ENCODE data around the gene ITGB3BP.
"Not testable (repeated sequence)": the region's sequence is repeated elsewhere in the genome, so short reads cannot be mapped to it uniquely, and the experiment has no call there.

Gene ITGB3BP

GRCh38 chr1:63506782-63507181 is 16.2 kb downstream of the ITGB3BP start:
- no peak for DNase-seq (ENCODE audit: low spot score)

- no peak for DNase-seq (ENCODE audit: low spot score)
These were observed 21.8 kb downstream of the ITGB3BP start for GRCh38 chr1:63501256-63501655.

GRCh38 chr1:63498106-63498505 is 24.9 kb downstream of the ITGB3BP start:
- no peak for DNase-seq (ENCODE audit: low spot score)

GRCh38 chr1:63497577-63497976 is 25.4 kb downstream of the ITGB3BP start:
- no peak for DNase-seq (ENCODE audit: low spot score)

GRCh38 chr1:63487336-63488065 is 35.5 kb downstream of the ITGB3BP start:
- DNase-seq (ENCODE audit: low spot score), result no peak

DNA sequence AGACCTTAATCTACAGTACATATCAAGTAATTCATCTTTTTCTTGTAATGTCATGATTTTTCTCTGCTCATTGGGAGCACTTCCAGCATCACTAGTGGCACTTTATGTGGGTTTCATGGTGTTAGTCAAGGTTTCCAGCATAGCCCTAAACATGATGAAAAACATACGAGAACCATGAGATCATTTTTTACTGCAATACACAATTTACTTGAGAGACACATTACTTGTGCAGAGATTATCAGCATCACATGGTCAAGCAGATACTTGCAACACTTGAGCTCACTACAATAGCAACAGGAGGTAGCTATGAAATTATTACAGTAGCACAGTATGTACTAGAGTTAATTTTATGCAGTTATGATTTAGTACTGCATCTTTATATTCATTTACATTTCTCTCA is 36.4 kb downstream of the ITGB3BP start:
- DNase-seq (ENCODE audit: low spot score), result no peak

- DNase-seq (ENCODE audit: low spot score), result no peak
These were observed 43.0 kb downstream of the ITGB3BP start for GRCh38 chr1:63480057-63480456.

DNA sequence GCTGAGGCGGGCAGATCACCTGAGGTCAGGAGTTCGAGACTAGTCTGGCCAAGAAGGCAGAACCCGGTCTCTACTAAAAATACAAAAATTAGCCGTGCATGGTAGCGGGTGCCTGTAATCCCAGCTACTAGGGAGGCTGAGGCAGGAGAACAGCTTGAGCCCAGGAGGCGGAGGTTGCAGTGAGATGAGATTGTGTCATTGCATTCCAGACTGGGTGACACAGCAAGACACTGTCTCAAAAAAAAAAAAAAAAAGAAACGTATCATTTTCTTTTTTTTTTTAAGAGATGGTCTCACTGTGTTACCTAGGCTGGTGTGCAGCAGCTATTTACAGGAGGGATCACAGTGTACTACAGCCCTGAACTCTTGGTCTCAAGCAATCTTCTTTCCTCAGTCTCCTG is 47.3 kb downstream of the ITGB3BP start:
- DNase-seq (ENCODE audit: low spot score), result no peak

DNA sequence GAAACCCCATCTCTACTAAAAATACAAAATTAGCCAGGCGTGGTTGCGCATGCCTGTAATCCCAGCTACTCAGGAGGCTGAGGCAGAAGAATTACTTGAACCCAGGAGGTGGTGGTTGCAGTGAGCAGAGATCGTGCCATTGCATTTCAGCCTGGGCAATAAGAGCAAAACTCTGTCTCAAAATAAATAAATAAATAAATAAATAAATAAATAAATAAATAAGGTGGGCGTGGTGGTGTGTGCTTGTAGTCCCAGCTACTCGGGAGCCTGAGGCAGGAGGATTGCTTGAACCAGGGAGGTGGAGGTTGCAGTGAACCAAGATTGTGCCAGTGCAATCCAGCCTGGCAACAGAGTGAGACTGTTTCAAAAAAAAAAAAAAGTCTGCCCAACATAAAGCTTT is 54.3 kb downstream of the ITGB3BP start:
- DNase-seq (ENCODE audit: low spot score), result not testable (repeated sequence)

DNA sequence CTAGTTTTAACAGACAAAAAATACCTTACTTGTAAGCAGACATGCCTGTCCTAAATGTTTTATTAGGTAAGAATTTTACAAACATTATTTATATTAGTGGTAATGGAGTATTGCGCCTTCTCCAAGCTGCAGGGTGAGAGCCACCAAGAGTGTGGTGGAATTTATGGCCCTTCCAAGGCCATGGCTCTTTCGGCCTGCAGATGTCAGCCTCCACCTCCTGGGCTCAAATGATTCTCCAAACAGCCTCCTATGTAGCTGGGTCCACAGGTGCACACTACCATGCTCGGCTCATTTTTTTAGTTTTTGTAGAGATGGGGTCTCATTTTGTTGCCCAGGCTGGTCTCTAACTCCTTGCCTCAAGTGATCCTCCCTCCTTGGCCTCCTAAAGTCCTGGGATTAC is 56.3 kb downstream of the ITGB3BP start:
- peak; percentile 15 for DNase-seq (ENCODE audit: low spot score)

DNA sequence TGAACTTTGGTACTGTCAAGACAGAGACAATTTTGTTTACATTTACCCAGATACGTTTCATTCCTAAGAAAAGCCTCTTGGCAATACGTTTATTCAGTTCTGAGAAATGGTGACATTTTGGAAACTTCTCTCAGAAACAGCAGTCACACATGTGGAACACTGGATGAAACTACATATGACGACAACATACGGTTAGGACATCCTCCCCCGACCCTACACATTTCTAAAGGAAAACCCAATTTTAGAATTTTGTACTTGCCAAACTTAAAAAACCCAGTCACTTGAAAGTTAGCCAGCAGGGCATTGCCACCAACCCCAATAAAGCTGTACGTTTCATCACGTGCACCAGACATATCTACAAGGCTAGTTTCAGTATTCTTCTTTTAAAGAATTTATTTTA is 56.8 kb downstream of the ITGB3BP start:
- no peak for DNase-seq (ENCODE audit: low spot score)

GRCh38 chr1:63463248-63463647 is 59.8 kb downstream of the ITGB3BP start:
- no peak for DNase-seq (ENCODE audit: low spot score)

- DNase-seq (ENCODE audit: low spot score), result no peak
These were observed 61.3 kb downstream of the ITGB3BP start for GRCh38 chr1:63461661-63462230.

DNA sequence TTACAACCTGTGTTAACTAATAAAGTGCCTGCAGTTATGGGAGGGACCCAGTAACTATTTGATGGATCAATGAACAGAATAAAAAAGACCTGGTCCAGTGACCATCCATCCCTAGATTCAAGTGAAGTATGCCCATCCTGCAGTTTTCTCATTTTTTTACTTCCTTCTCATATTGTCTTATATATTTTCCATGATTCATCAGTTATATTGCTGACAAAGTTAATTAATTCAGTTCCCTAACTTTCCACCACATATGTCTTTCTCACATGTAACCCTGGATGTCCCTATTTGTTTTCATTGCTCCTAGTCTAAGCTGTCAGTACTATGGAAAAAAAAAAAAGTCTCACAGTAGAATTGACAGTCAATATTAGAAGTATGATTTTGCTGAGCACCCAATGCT is 64.3 kb downstream of the ITGB3BP start:
- DNase-seq (ENCODE audit: low spot score), result no peak

- DNase-seq (ENCODE audit: low spot score), result peak; percentile 48
These were observed 68.8 kb downstream of the ITGB3BP start for GRCh38 chr1:63454269-63454668.

GRCh38 chr1:63453232-63453631 is 69.8 kb downstream of the ITGB3BP start:
- no peak for DNase-seq (ENCODE audit: low spot score)

DNA sequence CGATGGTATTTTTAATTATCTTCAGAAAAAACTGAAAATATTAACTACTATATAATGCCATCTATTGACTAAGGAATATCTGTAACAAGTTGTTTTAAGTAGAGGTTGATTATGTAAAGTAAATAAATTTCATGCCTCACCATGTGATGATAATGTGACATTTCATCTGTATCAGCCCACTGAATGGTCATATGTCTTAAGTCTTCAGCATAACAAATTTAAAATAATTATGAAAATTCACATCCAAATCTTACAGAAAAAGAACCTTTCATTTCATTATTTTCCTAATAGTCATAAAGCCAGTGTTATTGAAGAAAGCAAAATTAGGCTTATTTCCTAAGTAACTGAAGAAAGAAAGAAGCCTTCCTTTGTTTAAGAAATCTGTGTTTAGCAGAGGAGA is 72.6 kb downstream of the ITGB3BP start:
- DNase-seq (ENCODE audit: low spot score), result no peak

DNA sequence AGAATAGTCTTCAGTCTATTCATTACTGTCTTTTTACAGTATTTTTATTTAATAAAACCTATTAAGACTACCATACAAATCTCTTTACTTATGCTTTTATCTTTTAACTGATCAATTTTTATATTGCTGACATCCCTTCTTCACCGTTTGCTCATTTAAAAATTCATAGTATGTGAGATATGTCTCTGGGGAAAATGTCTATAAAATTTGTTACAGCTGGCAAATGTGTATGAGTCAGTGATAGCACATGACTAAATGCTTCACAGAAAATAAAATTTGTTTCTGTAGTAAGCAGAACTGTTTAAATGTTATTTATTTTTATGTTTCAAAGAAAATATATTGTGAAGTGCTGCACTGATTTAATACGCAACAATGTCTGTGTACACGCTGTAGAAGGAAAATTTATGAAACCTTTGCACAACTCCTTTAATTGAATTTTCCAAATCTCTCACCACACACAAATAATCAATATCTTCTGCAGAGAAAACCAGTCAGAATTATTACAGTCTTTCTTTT is 74.2 kb downstream of the ITGB3BP start:
- DNase-seq (ENCODE audit: low spot score), result no peak

- no peak for DNase-seq (ENCODE audit: low spot score)
These were observed 80.9 kb downstream of the ITGB3BP start for GRCh38 chr1:63442141-63442475.

GRCh38 chr1:63435161-63435560 is 87.9 kb downstream of the ITGB3BP start:
- DNase-seq (ENCODE audit: low spot score), result no peak

DNA sequence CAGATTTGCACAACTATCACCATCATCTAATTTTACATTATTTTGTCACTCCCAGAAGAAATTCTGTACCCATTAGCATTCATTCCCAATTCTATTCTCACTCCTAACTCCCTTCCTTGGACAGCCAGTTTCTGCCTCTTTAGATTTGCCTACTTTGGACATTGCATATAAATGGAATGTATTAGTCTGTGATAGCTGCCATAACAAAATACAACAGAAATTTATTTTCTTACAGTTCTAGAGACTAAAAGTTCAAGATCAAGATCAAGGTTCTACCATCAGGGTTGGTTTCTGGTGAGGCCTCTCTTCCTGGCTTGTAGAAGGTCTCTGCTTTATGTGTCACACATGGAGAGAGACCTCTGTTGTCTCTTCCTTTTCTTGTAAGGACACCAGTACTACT is 93.7 kb downstream of the ITGB3BP start:
- DNase-seq (ENCODE audit: low spot score), result no peak

DNA sequence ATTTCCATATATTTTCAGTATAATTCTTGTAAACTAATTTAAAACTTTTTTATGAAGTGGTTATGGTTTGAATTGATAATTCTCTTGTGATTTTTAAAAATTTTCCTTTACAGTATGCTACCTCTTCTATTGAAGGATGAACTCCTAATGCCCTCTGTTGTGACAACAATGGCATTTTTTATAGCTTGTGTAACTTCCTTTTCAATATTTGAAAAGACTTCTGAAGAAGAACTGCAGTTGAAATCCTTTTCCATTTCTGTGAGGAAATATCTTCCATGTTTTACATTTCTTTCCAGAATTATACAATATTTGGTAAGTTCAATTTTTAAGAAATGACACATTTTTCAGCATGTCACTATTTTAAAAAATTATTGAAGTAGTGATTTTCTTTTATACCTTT is 94.2 kb downstream of the ITGB3BP start:
- DNase-seq (ENCODE audit: low spot score), result no peak

GRCh38 chr1:63423649-63424048 is 99.4 kb downstream of the ITGB3BP start:
- DNase-seq (ENCODE audit: low spot score), result no peak

- not testable (repeated sequence) for DNase-seq (ENCODE audit: low spot score)
These were observed 102.3 kb downstream of the ITGB3BP start for GRCh38 chr1:63420746-63421145.
